A673 (cell line): ENCODE results near the gene GPR62.

Experiments
- EZH2 ChIP-seq: fragments of 200-600 bp; sonication (generic); IDR thresholded peaks from 2 replicates; pipeline ENCODE4 v1.6.1; 2017; ENCODE audit warnings: borderline replicate concordance, low read depth, mild to moderate bottlenecking, mixed read lengths, antibody characterized with exemption, low read length; ENCODE audit not compliant: poor library complexity, severe bottlenecking
- TF ChIP-seq, protein P1 (sequence below): fragments of 300-800, 200-600 bp; sonication (generic); conservative IDR thresholded peaks from 2 replicates; pipeline ENCODE4 v1.5.1; 2017; ENCODE audit warnings: low read depth, mild to moderate bottlenecking, antibody characterized with exemption, low read length, moderate library complexity, mixed read lengths

DNA sequence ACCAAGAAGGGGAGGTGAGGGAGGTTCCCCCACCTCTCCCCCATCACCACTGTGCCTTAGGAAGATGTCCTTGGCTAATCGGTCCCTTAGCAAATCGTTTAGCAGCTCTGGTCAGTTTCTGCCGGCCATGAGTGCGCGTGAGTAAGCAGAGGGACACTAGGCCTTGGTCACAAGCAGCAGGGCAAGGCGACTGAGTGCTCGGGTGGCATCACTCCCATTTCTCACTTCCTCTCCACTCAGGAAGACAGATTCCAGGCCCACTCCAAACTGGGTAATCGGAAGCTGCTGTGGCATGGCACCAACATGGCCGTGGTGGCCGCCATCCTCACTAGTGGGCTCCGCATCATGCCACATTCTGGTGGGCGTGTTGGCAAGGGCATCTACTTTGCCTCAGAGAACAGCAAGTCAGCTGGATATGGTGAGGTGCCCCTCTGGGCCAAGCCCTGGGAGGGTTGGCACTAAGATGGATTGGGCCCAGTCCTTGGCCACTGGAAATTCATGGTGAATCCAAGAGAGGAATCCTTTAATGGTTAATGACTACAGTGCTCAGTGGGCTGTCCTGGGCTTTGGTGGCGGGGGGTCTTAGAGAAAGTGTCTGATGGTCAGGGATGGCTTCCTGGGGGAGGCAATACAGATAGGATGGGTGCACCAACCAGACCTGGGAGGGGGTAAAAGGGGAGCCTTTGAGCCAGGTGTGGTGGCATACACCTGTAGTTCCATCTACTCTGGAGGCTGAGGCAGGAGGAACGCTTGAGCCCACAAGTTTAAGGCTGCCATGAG is 9.1 kb upstream of the GPR62 start:
- TF ChIP-seq, protein P1, sequence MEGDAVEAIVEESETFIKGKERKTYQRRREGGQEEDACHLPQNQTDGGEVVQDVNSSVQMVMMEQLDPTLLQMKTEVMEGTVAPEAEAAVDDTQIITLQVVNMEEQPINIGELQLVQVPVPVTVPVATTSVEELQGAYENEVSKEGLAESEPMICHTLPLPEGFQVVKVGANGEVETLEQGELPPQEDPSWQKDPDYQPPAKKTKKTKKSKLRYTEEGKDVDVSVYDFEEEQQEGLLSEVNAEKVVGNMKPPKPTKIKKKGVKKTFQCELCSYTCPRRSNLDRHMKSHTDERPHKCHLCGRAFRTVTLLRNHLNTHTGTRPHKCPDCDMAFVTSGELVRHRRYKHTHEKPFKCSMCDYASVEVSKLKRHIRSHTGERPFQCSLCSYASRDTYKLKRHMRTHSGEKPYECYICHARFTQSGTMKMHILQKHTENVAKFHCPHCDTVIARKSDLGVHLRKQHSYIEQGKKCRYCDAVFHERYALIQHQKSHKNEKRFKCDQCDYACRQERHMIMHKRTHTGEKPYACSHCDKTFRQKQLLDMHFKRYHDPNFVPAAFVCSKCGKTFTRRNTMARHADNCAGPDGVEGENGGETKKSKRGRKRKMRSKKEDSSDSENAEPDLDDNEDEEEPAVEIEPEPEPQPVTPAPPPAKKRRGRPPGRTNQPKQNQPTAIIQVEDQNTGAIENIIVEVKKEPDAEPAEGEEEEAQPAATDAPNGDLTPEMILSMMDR = no peak
- TF ChIP-seq EZH2 = no peak
